ENCODE data around the gene PRDM15. TPM values are rescaled to one million over a fixed set of nuclear protein-coding genes. Genes with fewer than 3 reads are reported as not detected.

The PRDM15 gene
- polyA plus RNA-seq, 1 experiment = 7.6 TPM

GRCh38 chr21:41901099-41901498, 22.0 kb upstream of the PRDM15 start:
- no peak for DNase-seq (ENCODE audit: low read depth)
- Histone ChIP-seq H3K4me3 (ENCODE audit: low read depth, low read length) (no peak overlapping the region), H3K36me3 (ENCODE audit: control insufficient read depth, insufficient read depth, low read length) (peaks cover 13% of the 10 kb centered on the region), H3K27me3 (ENCODE audit: control insufficient read depth, insufficient read depth, low read length) (no peaks in the 10 kb centered on the region)
- CTCF ChIA-PET = interaction anchor here (1.2 to 1.3 kb wide), 2 partner anchors 10 to 85 kb away, joined by 3 to 4 read pairs; no protein-coding TSS in a partner anchor
- no peak for TF ChIP-seq CTCF (IDR thresholded peaks at IDR 0.05; ENCODE audit: insufficient read depth, low read depth, low read length)
- POLR2A ChIA-PET = no interaction called here

GRCh38 chr21:41900401-41900800, 21.3 kb upstream of the PRDM15 start:
- H3K36me3 ChIP-seq (ENCODE audit: control insufficient read depth, insufficient read depth, low read length) = peaks cover 10% of the 10 kb centered on the region
- no peak for TF ChIP-seq CTCF (IDR thresholded peaks at IDR 0.05; ENCODE audit: insufficient read depth, low read depth, low read length)
- POLR2A ChIA-PET = no interaction called here
- H3K27me3 ChIP-seq (ENCODE audit: control insufficient read depth, insufficient read depth, low read length) = no peaks in the 10 kb centered on the region
- no peak for DNase-seq (ENCODE audit: low read depth)
- CTCF ChIA-PET = no interaction called here
- H3K4me3 ChIP-seq (ENCODE audit: low read depth, low read length) = no peak overlapping the region

- Histone ChIP-seq H3K4me3 (ENCODE audit: low read depth, low read length) (no peak overlapping the region), H3K27me3 (ENCODE audit: control insufficient read depth, insufficient read depth, low read length) (no peaks in the 10 kb centered on the region), H3K36me3 (ENCODE audit: control insufficient read depth, insufficient read depth, low read length) (peaks cover 10% of the 10 kb centered on the region)
- no peak for TF ChIP-seq CTCF (IDR thresholded peaks at IDR 0.05; ENCODE audit: insufficient read depth, low read depth, low read length)
- no peak for DNase-seq (ENCODE audit: low read depth)
- ChIA-PET CTCF (interaction anchor here (0.7 to 1.1 kb wide), 2 partner anchors 9 to 208 kb away, joined by 3 to 4 read pairs; no protein-coding TSS in a partner anchor), POLR2A (interaction anchor here (0.7 kb wide), 1 partner anchor 101 kb away, joined by 7 read pairs; no protein-coding TSS in a partner anchor)
These were observed 20.5 kb upstream of the PRDM15 start for GRCh38 chr21:41899426-41900202.

GRCh38 chr21:41898998-41899397, 19.9 kb upstream of the PRDM15 start:
- no peak for DNase-seq (ENCODE audit: low read depth)
- no peak overlapping the region for H3K4me3 ChIP-seq (ENCODE audit: low read depth, low read length)
- peaks cover 12% of the 10 kb centered on the region for H3K36me3 ChIP-seq (ENCODE audit: control insufficient read depth, insufficient read depth, low read length)
- ChIA-PET CTCF (interaction anchor here (0.7 to 1.2 kb wide), 3 partner anchors 9 to 209 kb away, joined by 3 to 4 read pairs (median 3); no protein-coding TSS in a partner anchor), POLR2A (interaction anchor here (0.7 kb wide), 1 partner anchor 102 kb away, joined by 7 read pairs; no protein-coding TSS in a partner anchor)
- no peaks in the 10 kb centered on the region for H3K27me3 ChIP-seq (ENCODE audit: control insufficient read depth, insufficient read depth, low read length)
- no peak for TF ChIP-seq CTCF (IDR thresholded peaks at IDR 0.05; ENCODE audit: insufficient read depth, low read depth, low read length)

GRCh38 chr21:41897700-41898099, 18.6 kb upstream of the PRDM15 start:
- no peak for TF ChIP-seq CTCF (IDR thresholded peaks at IDR 0.05; ENCODE audit: insufficient read depth, low read depth, low read length)
- POLR2A ChIA-PET = no interaction called here

More at GRCh38 chr21:41897700-41898099, 18.6 kb upstream of the PRDM15 start:
- no peak for DNase-seq (ENCODE audit: low read depth)
- Histone ChIP-seq H3K36me3 (ENCODE audit: control insufficient read depth, insufficient read depth, low read length) (peaks cover 7% of the 10 kb centered on the region), H3K27me3 (ENCODE audit: control insufficient read depth, insufficient read depth, low read length) (no peaks in the 10 kb centered on the region), H3K4me3 (ENCODE audit: low read depth, low read length) (no peak overlapping the region)
- CTCF ChIA-PET = interaction anchor here (1.2 kb wide), 1 partner anchor 81 kb away, joined by 3 read pairs; no protein-coding TSS in a partner anchor
